HCT116 (cell line): ENCODE data around the gene STX12. TPM values are rescaled to one million over a fixed set of nuclear protein-coding genes. Genes with fewer than 3 reads are reported as not detected.

ENCODE experiments used
- ATAC-seq: fragments of 200-7000 bp; cut with Tn5 transposase; 2 replicates; pipeline ENCODE4 v1.9.1; 2020; ENCODE audit warnings: mild to moderate bottlenecking, moderate library complexity
- Bru-seq: library from RNA; stranded (reverse); fragments of 400-500 nt; gene quantifications from one replicate; lab custom pipeline; 2021; lab: Mats Ljungman, UMichigan
- BruChase-seq, 2 experiments: library from RNA; stranded (reverse); fragments of 400-500 nt; gene quantifications; one replicate each; lab custom pipeline; 2021; lab: Mats Ljungman, UMichigan
- BruUV-seq: library from RNA; stranded (reverse); fragments of 400-500 nt; replicated peaks from 2 replicates; lab custom pipeline; 2021; lab: Mats Ljungman, UMichigan
- CTCF ChIA-PET: fragments of 300-600 bp; sonication (Branson Sonifier 250); formaldehyde crosslinking; loops from one replicate; lab custom pipeline; 2021; ENCODE audit warnings: antibody characterized with exemption; lab: Charles Lee
- POLR2A ChIA-PET: fragments of 300-600, 350-600 bp; sonication (Branson Sonifier 250); formaldehyde crosslinking; loops from one replicate; lab custom pipeline; 2021; ENCODE audit warnings: antibody characterized with exemption; lab: Charles Lee
- RAD21 ChIA-PET, 2 experiments: fragments of 300-600 bp; sonication (Branson Sonifier 250); formaldehyde crosslinking; loops; one replicate each; lab custom pipeline; 2023; ENCODE audit warnings: low total read pairs in 2 of 2; ENCODE audit not compliant: uncharacterized antibody in 2 of 2, unreplicated experiment in 2 of 2, low non-redundant PET in 1 of 2; lab: Charles Lee
- DNase-seq: peaks from one replicate; pipeline ENCODE4 v3.0.0-alpha.2; 2010; ENCODE audit warnings: low read depth, low spot score
- H2AFZ ChIP-seq: fragments of 200-600 bp; shearing (Covaris generic), sonication (generic); 2 replicates; pipeline ENCODE4 v1.6.1; 2017; ENCODE audit warnings: low read depth, mixed run types, mixed read lengths, antibody characterized with exemption, low read length; ENCODE audit not compliant: poor library complexity, severe bottlenecking
- H3K27ac ChIP-seq: 2 replicates; pipeline ENCODE4 v1.5.1; 2012; ENCODE audit warnings: low read depth, low read length
- H3K27me3 ChIP-seq: fragments of 200-600 bp; sonication (generic); 2 replicates; pipeline ENCODE4 v1.6.1; 2016; ENCODE audit warnings: mixed run types, low read length, mixed read lengths; ENCODE audit not compliant: insufficient read depth
- H3K36me3 ChIP-seq, 2 experiments: fragments of 200-500 bp in 1 of 2; fragments of 200-600 bp in 1 of 2; sonication (Bioruptor generic) in 1 of 2; sonication (generic) in 1 of 2; 2 replicates each; pipeline versions ENCODE4 v1.5.1 to v1.6.1; 2014 to 2016; ENCODE audit warnings: low read length in 2 of 2, inconsistent platforms in 1 of 2, mixed read lengths in 1 of 2, mixed run types in 1 of 2; ENCODE audit not compliant: insufficient read depth in 2 of 2, control insufficient read depth in 1 of 2
- H3K4me1 ChIP-seq, 2 experiments: fragments of 200-600 bp in 1 of 2; sonication (generic) in 1 of 2; 2 replicates each; pipeline versions ENCODE4 v1.5.1 to v1.6.1; 2012 to 2017; ENCODE audit warnings: low read length in 2 of 2, inconsistent platforms in 1 of 2, mild to moderate bottlenecking in 1 of 2, mixed read lengths in 1 of 2, mixed run types in 1 of 2, moderate library complexity in 1 of 2; ENCODE audit not compliant: insufficient read depth in 2 of 2, control insufficient read depth in 1 of 2
- H3K4me2 ChIP-seq: fragments of 200-600 bp; sonication (generic); 2 replicates; pipeline ENCODE4 v1.6.1; 2017; ENCODE audit warnings: mixed run types, low read length, mixed read lengths
- H3K4me3 ChIP-seq, 2 experiments: fragments of 200-600 bp in 1 of 2; sonication (generic) in 1 of 2; replicated peaks in 1 of 2; 2 replicates each; pipeline ENCODE4 v1.5.1; 2011 to 2016; ENCODE audit warnings: low read length in 2 of 2, control low read depth in 1 of 2, low read depth in 1 of 2, mild to moderate bottlenecking in 1 of 2, mixed read lengths in 1 of 2, mixed run types in 1 of 2
- H3K79me2 ChIP-seq: fragments of 200-600 bp; sonication (generic); 2 replicates; pipeline ENCODE4 v1.6.1; 2017; ENCODE audit warnings: mild to moderate bottlenecking, mixed run types, low read length, moderate library complexity, mixed read lengths; ENCODE audit not compliant: insufficient read depth
- H3K9ac ChIP-seq: fragments of 200-600 bp; sonication (generic); 2 replicates; pipeline ENCODE4 v1.6.1; 2016; ENCODE audit warnings: low read length, mixed read lengths
- H3K9me2 ChIP-seq: fragments of 200-600 bp; sonication (generic), shearing (Covaris generic); 2 replicates; pipeline ENCODE4 v1.6.1; 2017; ENCODE audit warnings: mixed run types, mild to moderate bottlenecking, moderate library complexity; ENCODE audit not compliant: insufficient read depth
- H3K9me3 ChIP-seq, 2 experiments: fragments of 200-500 bp in 1 of 2; fragments of 200-600 bp in 1 of 2; sonication (Bioruptor generic) in 1 of 2; sonication (generic) in 1 of 2; 2 replicates each; pipeline ENCODE4 v1.6.1; 2014 to 2017; ENCODE audit warnings: low read length in 2 of 2, mixed read lengths in 2 of 2, inconsistent platforms in 1 of 2, low read depth in 1 of 2, mild to moderate bottlenecking in 1 of 2, mixed run types in 1 of 2, moderate library complexity in 1 of 2; ENCODE audit not compliant: control insufficient read depth in 1 of 2, insufficient read depth in 1 of 2
- H4K20me1 ChIP-seq: fragments of 200-600 bp; sonication (generic), shearing (Covaris generic); 2 replicates; pipeline ENCODE4 v1.6.1; 2017; ENCODE audit warnings: mixed run types, mild to moderate bottlenecking, moderate library complexity; ENCODE audit not compliant: insufficient read depth
- ATF3 ChIP-seq: IDR thresholded peaks from 2 replicates; pipeline ENCODE4 v1.6.1; 2012
- CEBPB ChIP-seq: IDR thresholded peaks from 2 replicates; pipeline ENCODE4 v1.6.1; 2012; ENCODE audit warnings: low read depth
- ELF1 ChIP-seq: IDR thresholded peaks from 2 replicates; pipeline ENCODE4 v1.6.1; 2012; ENCODE audit warnings: low read depth, borderline replicate concordance
- EZH2 ChIP-seq: fragments of 200-600 bp; sonication (generic); IDR thresholded peaks from 2 replicates; pipeline ENCODE4 v1.6.1; 2017; ENCODE audit warnings: antibody characterized with exemption, mixed run types
- EZH2phosphoT487 ChIP-seq: fragments of 200-600 bp; IDR thresholded peaks from 2 replicates; pipeline ENCODE4 v1.6.1; 2018; ENCODE audit warnings: antibody characterized with exemption, borderline replicate concordance
- JUND ChIP-seq: IDR thresholded peaks from 2 replicates; pipeline ENCODE4 v1.6.1; 2012
- POLR2A ChIP-seq: IDR thresholded peaks from 2 replicates; pipeline ENCODE4 v1.7.0; 2011; ENCODE audit warnings: borderline replicate concordance; ENCODE audit not compliant: insufficient read depth, insufficient read length; ENCODE audit errors: extremely low read depth
- POLR2AphosphoS5 ChIP-seq: IDR thresholded peaks from 2 replicates; pipeline ENCODE4 v1.6.1; 2011; ENCODE audit warnings: mild to moderate bottlenecking, low read depth, low read length, moderate library complexity
- REST ChIP-seq: IDR thresholded peaks from 2 replicates; pipeline ENCODE4 v1.6.1; 2012; ENCODE audit warnings: low read depth
- SIN3A ChIP-seq: IDR thresholded peaks from 2 replicates; pipeline ENCODE4 v1.6.1; 2012; ENCODE audit warnings: low read depth
- YY1 ChIP-seq: IDR thresholded peaks from 2 replicates; pipeline ENCODE4 v1.6.1; 2011; ENCODE audit warnings: low read length, low read depth, moderate library complexity, mild to moderate bottlenecking; ENCODE audit not compliant: insufficient replicate concordance; ENCODE audit errors: extremely low read depth
- ZBTB33 ChIP-seq: IDR thresholded peaks from 2 replicates; pipeline ENCODE4 v1.6.1; 2011; ENCODE audit warnings: mild to moderate bottlenecking, low read length, moderate library complexity; ENCODE audit not compliant: insufficient replicate concordance; ENCODE audit errors: extremely low read depth
- ZFX ChIP-seq: fragments of 450-650 bp; IDR thresholded peaks from 2 replicates; pipeline ENCODE4 v1.6.1; 2017
- ZNF274 ChIP-seq: fragments of 200-500 bp; sonication (Bioruptor generic); IDR thresholded peaks from 2 replicates; pipeline ENCODE4 v1.6.1; 2014; ENCODE audit warnings: mild to moderate bottlenecking, low read depth, low read length, inconsistent platforms
- intact Hi-C: fragments of 100-400 bp; cut with micrococcal nuclease; formaldehyde crosslinking; loops from 2 replicates; pipeline ENCODE4 v1.10.0; 2022
- long read RNA-seq: library from polyadenylated mRNA; unstranded; transcript quantifications from one replicate; pipeline ENCODE4 v2.0.0, GENCODE V29; 2021; ENCODE audit not compliant: unreplicated experiment
- polyA plus RNA-seq: library from polyadenylated mRNA; unstranded; fragments of >200 nt; gene quantifications from 2 replicates; pipeline ENCODE4 v1.2.1, GENCODE V29; 2012; ENCODE audit warnings: missing spikeins
- total RNA-seq: library from RNA; stranded (reverse); gene quantifications from one replicate; pipeline ENCODE4 v1.2.1, GENCODE V29; 2021; ENCODE audit not compliant: unreplicated experiment

STX12 gene
- total RNA-seq (27.6 TPM), Bru-seq, nascent RNA (percentile 60 among the genes with signal in this experiment), BruChase-seq, experiment 1, labeled RNA remaining after a 6-hour chase (percentile 79 among the genes with signal in this experiment), BruChase-seq, experiment 2, labeled RNA remaining after a 2-hour chase (percentile 69 among the genes with signal in this experiment)
- polyA plus RNA-seq = 9.3 and 11.3 TPM in 2 replicates
- long read RNA-seq, transcript STX12-201 (9 exons, 3,079 nt) = major isoform, 83 of 92 reads
- long read RNA-seq, partial matches to known transcripts = 5 of 92 reads
- long read RNA-seq, other reads (novel, unspliced or antisense) = 3 of 92 reads

- no peaks in the 10 kb centered on the region for H3K27me3 ChIP-seq
- peaks cover 4 to 13% of the 10 kb centered on the region in 2 experiments; a peak in 3 of 4 replicates for H3K4me1 ChIP-seq
- POLR2A ChIA-PET = interaction anchor here (0.7 to 2.8 kb wide), 11 partner anchors 9 to 618 kb away, joined by 3 to 17 read pairs (median 5); partner anchors contain the start of genes FAM76A, IFI6, PPP1R8 and SLC9A1
- peak; percentile 97 for DNase-seq
- peaks cover 31% of the 10 kb centered on the region for H3K79me2 ChIP-seq
- peak within 1 kb of the TSS; percentile 75 for H3K9ac ChIP-seq
- H4K20me1 ChIP-seq = no peaks in the 10 kb centered on the region
- no peaks in the 10 kb centered on the region for H3K9me2 ChIP-seq
- peak within 1 kb of the TSS; percentile 76 for H2AFZ ChIP-seq
- TF ChIP-seq EZH2 = no peak
- peak; percentile 48 for TF ChIP-seq YY1
- TF ChIP-seq SIN3A = 0 out of 2 replicates have a peak, but pooled peaks have one; percentile 17
- no peak for TF ChIP-seq EZH2phosphoT487
- no peak for TF ChIP-seq ATF3
- TF ChIP-seq ELF1 = no peak
- peak; percentile 60; the same call in 1 of the 2 replicates for TF ChIP-seq ZFX
- TF ChIP-seq ZBTB33 = peak; percentile 62
- TF ChIP-seq REST = no peak
- TF ChIP-seq POLR2A = peak; percentile 88
- TF ChIP-seq POLR2AphosphoS5 = peak; percentile 98
- TF ChIP-seq ZNF274 = no peak
- TF ChIP-seq JUND = peak; percentile 43
- no peak for TF ChIP-seq CEBPB
- TF ChIP-seq, all 23 proteins: peak for 7
- CTCF ChIA-PET = interaction anchor here (0.8 to 1.4 kb wide), 5 partner anchors 12 to 104 kb away, joined by 3 to 6 read pairs (median 3); partner anchors contain the start of genes FAM76A and PPP1R8
- intact Hi-C loops = no loop called here
- Histone ChIP-seq H3K36me3 (no peaks in the 10 kb centered on the region), H3K27ac (peak within 1 kb of the TSS; percentile 57), H3K9me3 (no peaks in the 10 kb centered on the region), H3K4me3 (peak within 1 kb of the TSS; percentile 65 to 66), H3K4me2 (peak within 1 kb of the TSS; percentile 84)
- RAD21 ChIA-PET = interaction anchor here in 1 of 2 experiments (0.6 to 0.9 kb wide), 2 partner anchors 103 to 284 kb away, joined by 4 read pairs; no protein-coding TSS in a partner anchor
- no TSS peak for BruUV-seq
- peak; percentile 98 for ATAC-seq
Measured at GRCh38 chr1:27772932-27773825, at the start of gene STX12. Gene STX12, plus strand, starts transcription at chr1:27773219. Its CDS starts 89 bp downstream, at chr1:27773308.
